GM10248 (cell line): ENCODE results near the gene PDZRN3.

Experiments used
- CTCF ChIA-PET: fragments of 300-600 bp; sonication (Branson Sonifier 250); formaldehyde crosslinking; extraction: SDS; loops from one replicate; lab custom pipeline; 2021; ENCODE audit warnings: antibody characterized with exemption; lab: Yijun Ruan, JAX
- POLR2A ChIA-PET: fragments of 350-650 bp; sonication (Branson Sonifier 250); formaldehyde crosslinking; extraction: SDS; loops from one replicate; lab custom pipeline; 2020; ENCODE audit warnings: antibody characterized with exemption; lab: Yijun Ruan, JAX
- DNase-seq: peaks from one replicate; pipeline ENCODE4 v3.0.0; 2012; ENCODE audit errors: extremely low spot score
- CTCF ChIP-seq: IDR thresholded peaks from 2 replicates; pipeline ENCODE4 v1.5.1; 2012; ENCODE audit warnings: mild to moderate bottlenecking, low read depth; ENCODE audit errors: extremely low read depth, missing control alignments, control extremely low read depth

PDZRN3 gene

GRCh38 chr3:73550032-73550431 is 74.7 kb downstream of the PDZRN3 start:
- ChIA-PET POLR2A (no interaction called here), CTCF (no interaction called here)
- TF ChIP-seq CTCF: no peak
- DNase-seq: no peak

DNA sequence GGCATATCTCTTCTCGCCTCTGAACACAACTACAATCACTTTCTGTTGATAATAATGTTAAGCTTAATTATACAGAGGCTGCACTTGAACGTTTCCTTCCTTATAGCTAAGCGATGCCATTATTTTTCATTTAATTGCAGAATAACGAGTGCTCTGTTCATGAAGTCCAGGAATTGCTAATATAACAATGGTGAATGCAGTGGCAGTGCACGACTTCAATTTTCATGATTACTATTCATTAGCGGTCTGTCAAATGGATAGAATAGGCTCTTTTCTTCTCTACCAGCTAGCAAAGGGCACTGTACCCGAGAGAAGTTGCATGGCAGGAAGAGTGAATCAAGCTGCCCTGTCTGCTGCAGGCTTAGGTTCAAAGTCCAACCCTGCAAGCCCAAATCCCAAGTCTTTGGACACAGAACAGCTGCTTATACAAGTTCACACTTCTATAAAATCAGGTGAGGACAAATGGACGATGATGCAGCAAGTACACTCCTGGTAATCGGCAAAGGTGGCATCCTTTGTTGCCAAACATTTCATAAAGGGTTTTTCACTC is 75.6 kb downstream of the PDZRN3 start:
- ChIA-PET POLR2A (no interaction called here), CTCF (interaction anchor here (0.8 kb wide), 1 partner anchor 13 kb away, joined by 3 read pairs; no protein-coding TSS in a partner anchor)
- DNase-seq: no peak
- no peak for TF ChIP-seq CTCF

DNA sequence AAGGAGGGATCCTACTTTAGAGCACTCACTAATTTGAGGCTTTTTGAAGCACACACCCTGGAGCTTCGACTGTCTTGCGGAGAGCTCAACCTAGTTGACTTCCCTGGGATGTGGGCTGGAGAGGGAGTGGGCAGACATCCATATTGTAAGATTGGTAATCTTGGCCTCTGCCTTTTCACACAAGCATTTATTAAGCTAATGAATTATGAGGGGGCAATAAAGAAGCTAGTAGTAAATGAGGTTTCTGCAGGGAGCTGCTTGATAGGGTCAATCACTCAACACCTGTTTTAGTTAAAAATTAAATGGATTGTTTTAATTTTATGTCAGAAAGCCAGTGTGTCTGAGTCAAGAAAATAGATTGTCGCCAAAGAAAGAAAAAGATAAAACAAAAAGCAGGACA is 76.3 kb downstream of the PDZRN3 start:
- no peak for DNase-seq
- TF ChIP-seq CTCF: no peak
- ChIA-PET POLR2A (no interaction called here), CTCF (interaction anchor here (0.8 to 1.8 kb wide), 4 partner anchors 12 to 56 kb away, joined by 3 to 7 read pairs (median 3); no protein-coding TSS in a partner anchor)

- CTCF ChIA-PET: interaction anchor here (1.1 to 1.8 kb wide), 6 partner anchors 9 to 57 kb away, joined by 3 to 7 read pairs (median 3); no protein-coding TSS in a partner anchor
- no peak for TF ChIP-seq CTCF
- POLR2A ChIA-PET: no interaction called here
- no peak for DNase-seq
These were observed 77.1 kb downstream of the PDZRN3 start for GRCh38 chr3:73547427-73548248.

DNA sequence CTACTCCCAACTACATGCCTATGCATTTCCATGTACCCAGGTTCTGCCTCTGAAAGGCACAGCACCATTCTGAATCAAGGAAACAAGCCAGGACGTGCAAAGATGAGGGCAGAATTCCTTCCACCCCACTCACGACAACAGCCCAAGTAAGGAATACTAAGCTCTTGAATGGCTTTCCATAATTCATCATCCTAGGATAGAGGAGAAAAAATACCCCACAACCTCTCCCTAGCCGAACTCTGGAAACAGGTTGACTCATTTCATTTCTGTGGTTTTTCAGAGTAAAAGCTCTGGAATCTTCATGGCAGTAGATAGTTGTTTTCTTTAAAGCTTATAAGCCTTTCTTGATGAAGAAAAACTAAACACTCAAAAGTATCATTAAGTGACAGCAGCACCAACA is 77.8 kb downstream of the PDZRN3 start:
- no peak for DNase-seq
- CTCF ChIA-PET: interaction anchor here (1.1 to 1.8 kb wide), 7 partner anchors 9 to 58 kb away, joined by 3 to 7 read pairs (median 3); no protein-coding TSS in a partner anchor
- POLR2A ChIA-PET: no interaction called here
- TF ChIP-seq CTCF: no peak

DNA sequence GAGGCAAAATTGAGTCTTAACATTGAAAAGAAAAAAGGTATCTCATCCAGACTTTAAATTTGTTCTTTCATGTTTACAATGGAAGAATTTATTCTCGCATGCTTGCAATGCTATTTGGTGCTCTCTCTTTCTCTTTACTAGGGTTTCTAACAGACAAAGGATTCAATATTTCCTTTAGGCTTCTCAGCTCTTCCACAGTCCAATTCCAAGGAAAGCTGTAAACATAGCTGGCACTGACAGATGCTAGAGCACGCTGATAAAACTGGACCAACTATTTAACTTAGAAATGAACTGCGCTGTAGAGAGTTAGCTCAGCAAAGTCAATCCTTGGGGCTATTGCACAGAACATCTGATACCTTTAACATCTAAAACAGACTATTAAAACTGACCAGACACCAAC is 81.3 kb downstream of the PDZRN3 start:
- ChIA-PET POLR2A (no interaction called here), CTCF (interaction anchor here (1.4 kb wide), 1 partner anchor 35 kb away, joined by 3 read pairs; no protein-coding TSS in a partner anchor)
- no peak for DNase-seq
- TF ChIP-seq CTCF: no peak
